ENCODE data around the gene PRR14.
"Not testable (repeated sequence)": the region's sequence is repeated elsewhere in the genome, so short reads cannot be mapped to it uniquely, and the experiment has no call there.

The PRR14 gene

DNA sequence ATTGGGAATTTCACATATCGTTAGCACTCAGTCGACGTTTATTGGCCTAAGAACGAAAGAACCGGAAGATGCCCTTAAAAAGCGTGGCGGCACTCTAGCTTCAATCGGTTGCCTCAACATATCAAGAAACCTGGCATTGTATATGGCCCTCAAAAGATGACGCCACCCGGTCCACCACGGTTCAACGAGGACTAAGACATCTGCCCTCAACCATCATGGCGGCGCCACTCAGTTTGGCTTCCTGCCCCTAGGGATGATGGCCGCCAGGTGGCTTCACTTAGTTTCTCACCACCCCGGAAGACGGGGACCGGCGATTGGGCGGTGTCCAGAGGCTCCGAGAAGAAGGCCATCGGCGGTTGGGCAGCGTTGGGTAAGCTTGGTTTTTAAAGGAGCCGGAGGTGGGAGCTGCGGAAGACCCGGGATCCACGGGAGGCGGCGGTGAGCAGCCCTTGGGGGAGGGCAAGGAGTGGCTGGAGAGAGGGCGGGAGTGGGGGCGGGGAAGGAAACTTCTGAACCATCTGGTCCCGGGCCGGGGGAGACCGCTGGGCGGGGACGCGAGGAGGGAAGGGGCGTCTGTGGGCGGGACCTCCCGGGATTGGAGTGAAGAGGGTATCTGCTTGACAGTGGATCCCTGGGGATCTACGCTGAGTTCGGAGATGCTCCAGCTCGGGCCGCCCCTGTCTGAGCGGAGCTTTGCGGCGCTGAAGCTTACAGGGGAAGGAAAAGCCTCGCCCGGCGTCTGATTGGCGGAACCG, at the start of gene PRR14:
Gene PRR14 (plus strand): TSS at position 592 of the 755 bp plus-strand sequence. CDS start 686 bp downstream, outside the sequence.
- DNase-seq, result peak; percentile 98 to 99

DNA sequence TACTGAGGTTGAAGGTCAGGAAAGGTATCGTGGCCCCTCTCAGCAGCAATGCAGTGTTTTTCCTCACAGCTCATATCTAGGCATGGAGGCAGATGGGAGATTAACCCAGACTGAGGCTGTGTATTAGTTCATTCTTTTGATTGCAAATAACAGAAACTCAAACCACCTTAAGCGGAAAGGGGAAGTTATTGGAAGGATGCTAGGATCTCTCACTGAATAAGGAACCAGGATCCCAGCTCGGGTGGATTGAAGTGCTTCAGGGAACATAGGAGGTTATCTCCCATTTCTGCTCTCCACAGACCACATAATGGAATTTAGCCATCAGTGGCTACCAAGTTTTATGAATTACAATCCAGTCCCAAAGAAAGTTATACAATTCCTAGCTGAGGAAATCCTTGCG, 48.8 kb upstream of the PRR14 start:
- no peak for DNase-seq

DNA sequence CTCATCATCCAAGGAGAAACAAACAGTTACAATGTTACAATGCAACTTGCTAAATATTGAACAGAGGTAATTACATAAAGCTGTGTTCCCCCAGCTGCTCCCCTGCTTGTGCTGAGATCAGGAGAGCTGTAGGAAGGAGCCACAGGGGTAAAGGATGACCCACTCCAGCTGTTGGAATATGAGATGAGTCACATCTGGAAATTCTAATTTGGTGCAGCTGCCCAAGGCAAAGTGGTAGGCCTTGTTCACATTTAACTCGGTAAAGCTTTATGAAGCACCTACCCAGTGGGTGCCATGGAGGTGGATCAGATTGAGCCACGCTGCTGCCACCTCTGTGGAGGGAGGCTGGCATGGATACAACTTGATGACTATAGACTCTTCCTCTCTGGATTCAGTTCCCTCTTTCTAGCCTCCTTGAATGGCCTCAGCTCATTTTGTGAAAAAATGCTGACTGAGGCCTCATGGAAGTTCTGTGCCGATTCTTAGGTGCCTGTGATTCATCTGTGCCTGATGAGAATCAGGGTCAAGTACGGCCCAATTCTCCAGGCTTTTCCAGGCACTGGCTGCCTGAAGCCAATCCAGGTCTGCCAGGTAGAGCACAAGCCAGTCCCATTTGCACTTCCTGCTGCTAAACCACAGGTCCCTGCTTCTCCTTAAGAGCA, 48.0 kb upstream of the PRR14 start:
- no peak for DNase-seq

DNA sequence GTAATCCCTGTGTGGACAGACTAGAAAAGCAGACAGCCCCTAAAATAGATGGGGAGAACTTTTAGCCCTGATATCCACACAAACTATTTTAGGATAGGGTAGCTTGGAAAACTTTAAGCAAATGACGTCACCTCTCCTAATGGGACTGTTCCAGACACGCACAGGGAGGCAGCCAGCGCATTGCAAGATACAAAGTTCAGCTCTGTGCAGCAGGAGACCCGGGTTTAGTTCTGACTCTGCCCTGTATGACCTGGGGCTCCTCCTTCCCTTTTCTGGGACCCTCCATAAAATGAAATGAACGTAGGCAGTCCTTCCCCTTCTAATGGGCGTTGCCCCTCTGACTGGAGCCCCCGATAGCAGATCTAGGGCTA, 46.8 kb upstream of the PRR14 start:
- no peak for DNase-seq

DNA sequence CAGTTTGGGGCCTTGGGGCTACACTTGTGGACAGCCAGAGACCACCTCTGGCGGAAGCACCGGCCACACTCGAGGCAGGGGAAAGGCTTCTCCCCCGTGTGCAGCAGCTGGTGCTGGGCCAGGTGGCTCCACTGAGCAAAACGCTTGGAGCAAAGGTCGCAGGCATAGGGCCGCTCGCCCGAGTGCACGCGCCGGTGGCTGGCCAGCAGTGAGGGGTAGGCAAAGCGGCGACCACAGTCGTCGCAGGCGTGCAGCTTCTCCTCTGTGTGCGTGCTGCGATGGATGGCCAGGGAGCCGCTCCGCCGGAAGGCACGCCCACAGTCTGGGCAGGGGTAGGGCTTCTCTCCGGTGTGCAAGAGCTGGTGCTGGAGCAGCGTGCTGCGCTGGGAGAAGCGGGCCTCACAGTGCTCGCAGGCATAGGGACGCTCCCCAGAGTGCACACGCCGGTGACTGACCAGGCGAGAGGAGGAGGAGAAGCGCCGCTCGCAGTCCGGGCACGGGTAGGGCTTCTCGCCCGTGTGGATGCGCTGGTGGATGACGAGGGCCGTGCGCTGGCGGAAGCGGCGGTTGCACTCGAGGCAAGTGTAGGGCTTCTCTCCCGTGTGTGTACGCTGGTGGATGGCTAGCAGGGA, 46.3 kb upstream of the PRR14 start:
- no peak for DNase-seq

DNA sequence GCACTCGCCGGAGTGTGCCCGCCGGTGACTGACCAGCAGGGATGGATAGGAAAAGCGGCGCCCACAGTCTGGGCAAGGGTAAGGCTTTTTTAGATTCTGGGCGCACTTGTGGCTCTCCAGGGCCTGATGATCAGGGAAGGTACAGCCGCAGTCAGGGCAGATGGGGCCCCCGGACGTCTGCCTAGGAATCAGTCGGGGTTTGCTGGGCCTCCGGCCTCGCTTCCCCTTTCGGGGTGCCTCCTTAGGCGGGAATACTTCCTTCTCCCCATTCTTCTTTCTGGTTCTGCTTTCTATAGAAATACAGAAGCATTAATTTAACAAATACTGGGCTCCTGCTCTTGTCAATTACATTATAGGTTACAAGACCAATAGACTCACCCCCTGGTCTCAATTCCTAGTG, 45.6 kb upstream of the PRR14 start:
- DNase-seq, result no peak

DNA sequence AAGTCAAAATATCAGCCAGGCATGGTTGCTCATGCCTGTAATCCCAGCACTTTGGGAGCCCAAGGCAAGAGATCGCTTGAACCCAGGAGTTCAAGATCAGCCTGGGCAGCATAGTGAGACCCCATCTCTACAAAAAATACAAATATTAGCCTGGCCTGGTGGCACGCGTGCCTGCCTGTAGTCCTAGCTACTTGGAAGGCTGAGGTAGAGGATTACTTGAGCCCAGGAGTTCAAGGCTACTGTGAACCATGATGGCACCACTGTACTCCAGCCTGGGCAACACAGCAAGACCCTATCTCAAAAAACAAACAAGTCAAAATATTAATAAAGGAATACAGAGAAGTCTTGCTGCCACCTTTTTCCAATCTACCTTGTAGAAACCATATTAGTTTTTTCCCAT, 44.8 kb upstream of the PRR14 start:
- no peak for DNase-seq

DNA sequence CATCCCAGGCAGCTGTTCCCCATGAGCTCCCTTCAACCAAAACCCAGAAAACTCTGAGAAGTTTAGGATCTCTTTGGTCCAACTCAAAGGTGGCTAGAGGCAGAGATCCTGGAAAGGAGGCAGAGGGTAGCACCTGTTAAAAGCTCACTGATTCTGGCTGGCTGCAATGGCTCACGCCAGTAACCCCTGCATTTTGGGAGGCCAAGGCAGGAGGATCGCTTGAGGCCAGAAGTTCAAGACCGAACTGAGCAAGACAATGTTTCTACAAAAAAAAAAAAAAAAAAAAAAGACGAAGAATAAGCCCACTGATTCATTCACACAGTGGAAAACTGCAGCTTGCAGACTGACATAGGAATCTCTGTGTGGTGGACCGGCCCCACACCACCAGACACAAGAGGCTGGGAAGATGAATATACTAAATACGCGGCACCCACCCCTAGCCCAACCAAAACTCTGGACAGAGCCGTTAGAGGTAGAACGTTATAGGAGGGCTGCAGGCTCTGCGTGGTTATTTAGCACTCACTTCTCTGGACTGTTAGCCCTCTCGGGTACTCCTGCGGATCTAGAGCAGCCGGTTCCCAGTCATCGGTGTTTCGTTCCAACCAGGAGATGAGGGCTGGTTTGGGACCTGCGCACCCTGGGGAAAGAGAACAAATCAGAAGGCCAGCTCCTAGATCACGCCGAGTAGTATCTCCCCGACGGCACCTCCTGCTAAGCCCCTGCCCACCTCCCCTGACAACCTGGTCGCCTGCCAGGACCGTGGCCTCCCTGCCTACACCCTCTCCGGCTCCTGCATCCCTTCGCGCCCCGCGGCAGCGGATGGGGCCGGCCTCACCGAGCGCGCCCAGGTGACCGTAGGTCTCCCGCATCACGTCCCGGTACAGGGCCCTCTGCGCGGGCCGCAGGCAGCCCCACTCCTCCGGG, 41.5 kb upstream of the PRR14 start:
- DNase-seq, result peak in 1 of 2 experiments; percentile 54

DNA sequence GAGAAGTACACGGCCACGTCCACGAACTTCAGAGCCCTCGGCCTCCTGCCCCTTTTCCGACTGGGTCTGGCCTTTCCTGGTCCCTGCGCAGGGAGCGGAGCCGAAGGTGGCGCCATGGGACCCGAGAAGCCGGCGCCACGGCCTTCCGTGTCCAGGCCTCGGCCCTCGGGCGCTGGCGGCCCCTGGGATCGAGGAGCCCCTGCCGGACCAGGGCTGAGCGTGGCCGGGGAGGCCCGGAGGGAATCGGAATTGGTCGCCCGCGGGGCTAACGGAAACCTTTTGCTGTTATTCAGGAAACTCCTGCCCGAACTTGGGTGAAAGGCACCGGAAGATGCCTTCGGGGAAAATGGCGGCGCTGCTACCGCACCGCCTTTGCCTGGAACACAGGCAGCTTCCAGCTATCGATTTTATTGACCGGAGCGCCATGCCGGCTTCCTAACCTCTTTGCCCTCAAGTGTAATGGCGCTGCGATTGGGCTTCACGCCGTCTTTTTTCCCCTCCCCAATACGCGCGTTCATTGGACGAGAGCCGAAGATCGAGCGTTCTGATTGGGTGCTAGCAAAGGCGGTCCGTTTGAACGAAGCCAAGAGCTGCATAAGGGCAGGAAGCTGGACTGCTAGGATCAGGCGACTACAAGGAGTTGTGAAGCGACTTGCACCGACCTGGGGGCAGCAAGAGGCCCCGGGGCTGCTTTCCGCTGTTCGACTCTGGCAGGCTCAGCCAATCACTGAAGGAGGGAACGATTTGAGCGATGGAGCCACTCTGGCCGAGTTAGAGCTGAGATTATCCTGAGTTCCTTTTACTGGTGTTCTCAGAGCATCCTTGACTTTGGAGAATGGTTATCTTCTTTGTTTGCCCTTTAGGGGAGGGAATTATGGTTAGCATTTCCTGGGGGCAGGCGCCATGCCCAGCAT, 40.6 kb upstream of the PRR14 start, which contains the start of gene ZNF689:
Gene ZNF689 (minus strand): TSS at position 464 of the 914 bp plus-strand sequence. CDS start 348 bp downstream, at position 116.
- peak; percentile 96 to 97 for DNase-seq

DNA sequence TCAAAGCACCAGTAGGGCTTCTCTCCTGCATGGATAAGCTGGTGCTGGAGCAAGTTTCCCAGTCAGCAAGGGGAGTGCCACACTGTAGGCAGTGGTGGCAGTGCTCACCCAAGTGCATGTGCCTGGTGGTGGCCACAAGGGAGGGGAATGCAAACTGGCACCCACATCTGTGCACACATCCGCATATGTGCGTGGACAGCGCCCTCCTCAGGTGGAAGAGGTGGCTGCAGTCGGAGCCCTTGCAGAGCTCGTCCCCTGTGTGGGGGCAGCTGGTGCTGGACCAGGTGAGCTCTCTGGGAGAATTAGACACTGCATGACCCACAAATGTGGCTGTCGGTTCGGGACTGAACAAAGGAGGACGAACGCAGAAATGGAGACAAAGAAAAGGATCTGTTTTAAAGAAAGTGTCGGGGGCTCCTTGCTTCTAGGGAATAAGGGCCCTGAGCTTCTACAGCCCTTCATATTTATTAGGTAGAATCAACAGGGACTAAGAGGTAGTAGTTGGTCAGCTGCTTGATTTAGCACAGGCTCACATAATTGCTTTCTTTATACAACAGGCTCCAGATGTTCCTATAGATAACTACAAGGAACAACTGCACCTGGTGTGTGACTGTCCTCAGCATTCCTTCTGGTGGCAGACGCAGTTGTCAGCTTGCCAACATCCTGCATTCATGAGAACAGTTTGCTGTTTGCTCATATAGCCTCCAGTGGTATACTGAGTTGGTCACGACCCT, 35.2 kb upstream of the PRR14 start:
- DNase-seq, result peak; percentile 36 to 75

DNA sequence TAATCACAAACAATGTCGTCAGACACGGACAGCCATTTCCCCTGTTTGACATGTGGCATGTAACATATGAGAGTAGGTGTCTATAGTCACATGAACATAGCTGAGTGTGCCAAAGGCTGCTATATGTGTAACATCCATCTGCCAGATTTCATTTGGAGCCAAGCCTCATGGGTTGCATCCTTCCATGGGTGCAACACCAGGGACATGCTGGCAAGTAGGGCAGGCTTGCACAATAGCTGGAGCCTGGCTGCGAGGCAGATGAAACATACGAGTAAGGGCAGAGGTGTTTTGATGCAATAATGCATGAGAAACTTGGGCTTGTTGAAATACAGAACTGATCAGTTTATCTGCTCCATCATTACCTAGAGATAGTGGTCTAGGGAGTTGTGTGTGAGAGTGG, 31.6 kb upstream of the PRR14 start:
- no peak for DNase-seq

DNA sequence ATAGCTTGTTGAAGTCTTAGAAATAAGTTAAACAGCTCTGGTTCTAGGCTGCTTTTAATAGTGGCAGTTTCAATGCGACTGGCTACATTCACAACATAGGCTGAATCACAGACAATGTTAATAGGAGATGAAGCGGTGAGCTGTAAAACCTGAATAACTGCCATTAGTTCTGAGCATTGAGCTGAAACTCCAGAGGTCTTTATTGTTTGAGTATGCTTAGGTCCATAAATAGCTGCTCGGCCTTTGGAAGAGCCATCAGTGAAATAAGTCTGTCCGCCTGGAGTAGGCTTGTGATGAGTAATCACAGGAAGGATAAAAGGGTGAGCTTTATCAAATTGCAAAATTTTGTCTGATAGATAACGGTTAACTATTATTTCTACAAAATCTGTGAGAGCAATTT, 31.1 kb upstream of the PRR14 start:
- no peak for DNase-seq

DNA sequence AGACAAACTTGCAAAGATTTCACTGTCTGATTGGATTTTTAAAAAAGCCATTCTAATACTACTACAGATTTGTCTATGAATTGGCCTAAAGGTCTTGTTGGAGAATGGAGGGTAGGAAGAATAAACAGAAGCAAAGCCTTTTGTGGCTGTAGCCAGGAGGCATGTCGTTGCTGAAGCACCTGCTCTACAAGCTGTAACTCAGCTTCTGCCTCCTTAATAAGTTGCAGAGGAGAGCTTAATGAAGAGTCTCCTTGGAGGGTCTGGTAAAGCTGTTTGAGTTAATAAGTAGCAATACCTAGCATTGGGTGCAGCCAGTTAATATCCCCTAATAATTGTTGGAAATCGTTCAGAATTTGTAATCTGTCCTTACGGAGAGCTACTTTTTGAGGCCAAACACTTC, 30.6 kb upstream of the PRR14 start:
- no peak for DNase-seq

DNA sequence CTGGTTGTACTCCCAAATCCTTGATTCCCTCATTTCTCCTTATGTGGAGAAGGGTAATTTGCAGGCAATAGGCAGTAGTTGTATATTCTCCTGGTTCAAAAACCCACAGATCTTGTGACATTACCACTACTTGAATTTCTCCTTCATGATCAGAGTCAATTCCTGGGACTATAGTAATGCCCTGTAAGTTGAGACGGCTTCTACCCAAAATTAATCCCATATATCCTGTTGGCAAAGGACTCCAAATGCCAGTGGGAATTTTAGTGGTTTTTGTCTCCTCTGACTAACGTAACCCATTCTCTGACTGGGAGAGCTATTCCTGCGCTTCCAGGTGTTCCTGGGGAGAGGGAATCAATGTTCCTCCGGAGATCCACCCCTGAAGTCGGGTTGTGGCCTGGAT, 29.0 kb upstream of the PRR14 start:
- no peak for DNase-seq

DNA sequence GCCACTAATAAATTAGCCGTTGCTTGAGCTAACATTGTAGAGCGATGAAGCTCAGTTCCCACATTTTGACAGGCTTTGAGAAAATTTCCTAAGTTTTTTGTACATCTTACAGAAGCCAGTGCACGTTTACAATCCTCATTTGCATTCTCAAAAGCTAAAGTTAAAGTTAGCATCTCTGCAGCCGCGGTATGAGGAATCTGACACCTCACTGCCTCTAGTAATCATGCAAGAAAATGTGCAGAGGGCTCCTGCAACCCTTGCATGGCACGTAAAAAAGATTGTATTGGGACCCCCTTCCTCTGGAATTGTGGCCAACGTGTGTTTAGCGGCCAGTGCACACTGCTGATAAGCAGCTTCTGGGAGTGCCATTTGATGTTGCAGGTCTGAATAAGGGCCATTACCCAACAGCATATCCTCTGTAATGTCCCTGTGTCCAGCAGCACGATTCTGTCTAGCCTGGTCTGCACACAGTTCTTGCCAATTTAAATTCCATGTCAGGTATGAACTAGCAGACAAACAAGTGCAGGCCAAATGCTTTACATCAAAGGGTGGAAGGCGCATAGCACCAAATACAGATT, 28.2 kb upstream of the PRR14 start:
- no peak for DNase-seq

DNA sequence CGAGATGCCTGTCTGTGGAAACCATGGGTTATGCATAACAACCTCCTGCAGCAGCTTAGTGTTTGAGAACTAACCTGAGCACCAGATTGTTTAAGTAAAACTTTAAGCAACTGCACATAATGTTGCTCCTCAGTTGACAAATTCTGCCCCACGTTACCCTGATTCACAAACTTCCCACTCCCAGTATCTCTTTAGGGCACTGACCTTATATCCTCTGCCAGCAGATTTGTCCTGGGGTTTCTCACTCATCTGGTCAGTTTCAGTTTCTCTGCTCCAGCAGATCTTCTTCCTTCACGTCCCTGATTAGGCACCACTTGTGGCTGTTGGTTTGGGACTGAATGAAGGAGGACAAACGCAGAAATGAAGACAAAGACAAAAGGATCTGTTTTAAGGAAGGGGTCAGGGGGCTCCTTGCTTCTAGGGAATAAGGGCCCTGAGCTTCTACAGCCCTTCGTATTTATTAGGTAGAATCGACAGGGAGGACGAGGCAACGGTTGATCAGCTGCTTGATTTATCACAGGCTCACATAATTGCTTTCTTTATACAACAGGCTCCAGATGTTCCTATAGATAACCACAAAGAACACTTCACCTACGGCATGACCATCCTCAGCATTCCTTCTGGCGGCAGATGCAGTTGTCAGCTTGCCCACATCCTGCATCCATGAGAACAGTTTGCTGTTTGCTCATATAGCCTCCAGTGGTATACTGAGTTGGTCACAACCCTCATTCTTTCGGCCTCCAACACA, 27.1 kb upstream of the PRR14 start:
- DNase-seq, result no peak

DNA sequence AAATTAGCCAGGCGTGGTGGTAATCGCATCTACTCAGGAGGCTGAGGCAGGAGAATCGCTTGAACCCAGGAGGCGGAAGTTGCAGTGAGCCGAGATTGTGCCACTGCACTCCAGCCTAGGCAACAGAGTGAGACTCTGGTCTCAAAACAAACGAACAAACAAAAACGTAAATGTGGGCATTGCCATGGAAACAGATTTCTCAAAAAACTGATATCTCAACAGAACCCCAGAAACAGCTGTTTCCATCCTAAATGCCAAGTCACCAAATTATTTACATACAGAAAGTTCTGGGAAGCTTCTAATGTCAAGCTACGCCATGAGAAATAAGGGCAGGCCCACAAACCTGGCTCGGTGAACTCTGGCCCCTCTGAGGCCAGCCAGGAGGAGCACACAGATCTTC, 24.5 kb upstream of the PRR14 start:
- DNase-seq, result no peak

DNA sequence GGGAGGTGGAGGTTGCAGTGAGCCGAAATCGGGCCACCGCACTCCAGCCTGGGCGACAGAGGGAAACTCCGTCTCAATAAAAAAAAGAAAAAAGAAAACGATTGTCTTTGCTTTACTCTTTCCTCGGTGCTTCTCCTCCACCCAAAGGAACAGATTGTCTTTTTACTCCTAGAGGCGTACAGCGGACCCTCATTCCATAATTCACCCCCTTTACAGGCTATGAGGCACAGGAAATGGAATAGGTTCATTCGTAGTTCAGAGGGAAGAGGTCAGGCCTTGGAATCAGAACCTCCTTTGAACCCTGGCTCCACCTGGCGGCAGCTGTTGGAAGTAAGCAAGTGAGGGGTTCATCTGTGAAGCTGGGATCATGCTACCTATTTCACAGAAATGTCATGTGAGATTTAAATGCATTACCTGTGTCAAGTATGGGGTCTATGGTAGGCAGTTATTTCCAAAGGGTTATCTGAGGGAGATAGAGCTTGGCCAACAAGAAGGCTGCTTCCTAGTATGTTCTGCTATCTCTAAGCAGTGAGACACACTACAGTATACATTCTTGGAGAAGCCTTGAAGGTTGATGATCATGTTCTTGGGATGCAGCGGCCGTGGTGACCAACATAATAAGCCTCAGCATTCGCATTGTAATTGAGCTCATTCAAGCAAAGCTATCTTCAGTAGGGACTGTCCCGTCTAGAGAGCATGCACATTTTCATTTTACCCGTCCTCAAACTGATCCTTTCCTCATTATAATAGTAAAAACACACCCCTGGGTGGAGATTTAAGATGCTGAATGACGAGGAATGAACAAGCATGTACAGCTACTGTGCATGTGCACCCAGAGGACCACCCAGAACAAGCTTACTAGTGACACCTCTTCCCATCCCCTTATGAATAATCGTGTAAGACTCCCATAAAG, 21.9 kb upstream of the PRR14 start:
- peak; percentile 27 to 88 for DNase-seq

DNA sequence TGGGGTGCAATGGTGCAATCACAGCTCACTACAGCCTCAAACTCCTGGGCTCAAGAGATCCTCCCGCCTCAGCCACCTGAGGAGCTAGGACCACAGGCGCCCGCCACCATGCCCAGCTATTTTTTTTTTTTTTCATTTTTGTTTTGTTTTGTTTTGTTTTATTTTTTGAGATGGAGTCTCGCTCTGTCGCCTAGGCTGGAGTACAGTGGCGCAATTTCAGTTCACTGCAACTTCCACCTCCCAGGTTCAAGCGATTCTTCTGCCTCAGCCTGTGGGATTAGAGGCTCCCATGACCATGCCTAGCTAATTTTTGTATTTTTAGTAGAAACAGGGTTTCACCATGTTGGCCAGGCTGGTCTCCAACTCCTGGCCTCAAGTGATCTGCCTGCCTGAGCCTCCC, 18.3 kb upstream of the PRR14 start:
- DNase-seq, result not testable (repeated sequence)

Data from NCI-H526 (cell line).